ENCODE measurements around the gene TAOK2.

TAOK2 gene

GRCh38 chr16:29961127-29961478 lies 12.6 kb upstream of the TAOK2 start:
- Histone ChIP-seq H3K9me2 (ENCODE audit: low read depth, low read length) (no peaks in the 10 kb centered on the region), H3K4me2 (ENCODE audit: low read length) (peak overlapping the region; percentile 89), H4K20me1 (ENCODE audit: insufficient read depth, low read length) (no peaks in the 10 kb centered on the region), H3K4me1 (ENCODE audit: insufficient read depth, low read length, severe bottlenecking) (peaks cover 15% of the 10 kb centered on the region), H3F3A (ENCODE audit: insufficient read depth, low read length) (0 out of 2 replicates have a peak, but pooled peaks cover 2% of the 10 kb centered on the region), H3K79me2 (ENCODE audit: insufficient read depth, low read length) (no peaks in the 10 kb centered on the region), H3K27ac (ENCODE audit: low read depth, low read length, poor library complexity, severe bottlenecking) (no peak overlapping the region), H3K9ac (ENCODE audit: low read length) (peak overlapping the region; percentile 77), H3K9me3 (ENCODE audit: low read length) (no peaks in the 10 kb centered on the region), H3K27me3 (ENCODE audit: insufficient read depth, low read length) (no peaks in the 10 kb centered on the region), H2AFZ (ENCODE audit: low read length) (peak overlapping the region; percentile 70; the same call in 1 of the 2 replicates), H3K4me3 (ENCODE audit: low read depth, low read length, poor library complexity, severe bottlenecking) (peak overlapping the region; percentile 67), H3K36me3 (ENCODE audit: insufficient read depth, low read length) (no peaks in the 10 kb centered on the region)
- TF ChIP-seq EZH2 (IDR thresholded peaks at IDR 0.05; ENCODE audit: borderline replicate concordance, low read length) = no peak
- TF ChIP-seq CTCF (IDR thresholded peaks at IDR 0.05; ENCODE audit: low read length) = no peak

GRCh38 chr16:29961479-29962343 lies 12.0 kb upstream of the TAOK2 start, which contains the start of gene TMEM219:
Gene TMEM219, plus strand, starts transcription at chr16:29962079. Its CDS starts 1,065 bp downstream, at chr16:29963144.
- no peaks in the 10 kb centered on the region for H4K20me1 ChIP-seq (ENCODE audit: insufficient read depth, low read length)
- no peaks in the 10 kb centered on the region for H3K9me3 ChIP-seq (ENCODE audit: low read length)
- H3K9ac ChIP-seq (ENCODE audit: low read length) = peak within 1 kb of the TSS; percentile 77
- H3K79me2 ChIP-seq (ENCODE audit: insufficient read depth, low read length) = no peaks in the 10 kb centered on the region
- peak within 1 kb of the TSS; percentile 70; the same call in 1 of the 2 replicates for H2AFZ ChIP-seq (ENCODE audit: low read length)
- H3K4me3 ChIP-seq (ENCODE audit: low read depth, low read length, poor library complexity, severe bottlenecking) = peak within 1 kb of the TSS; percentile 67
- TF ChIP-seq CTCF (IDR thresholded peaks at IDR 0.05; ENCODE audit: low read length) (peak; percentile 23; the same call in 1 of the 2 replicates), EZH2 (IDR thresholded peaks at IDR 0.05; ENCODE audit: borderline replicate concordance, low read length) (no peak)
- peak within 1 kb of the TSS; percentile 89 for H3K4me2 ChIP-seq (ENCODE audit: low read length)
- no peaks in the 10 kb centered on the region for H3K9me2 ChIP-seq (ENCODE audit: low read depth, low read length)
- no peaks in the 10 kb centered on the region for H3K36me3 ChIP-seq (ENCODE audit: insufficient read depth, low read length)
- H3F3A ChIP-seq (ENCODE audit: insufficient read depth, low read length) = no peaks in the 10 kb centered on the region
- no peaks in the 10 kb centered on the region for H3K27me3 ChIP-seq (ENCODE audit: insufficient read depth, low read length)
- H3K27ac ChIP-seq (ENCODE audit: low read depth, low read length, poor library complexity, severe bottlenecking) = peak within 1 kb of the TSS; percentile 15
- peaks cover 15% of the 10 kb centered on the region for H3K4me1 ChIP-seq (ENCODE audit: insufficient read depth, low read length, severe bottlenecking)

GRCh38 chr16:29962344-29962994 lies 11.2 kb upstream of the TAOK2 start:
- no peaks in the 10 kb centered on the region for H3K79me2 ChIP-seq (ENCODE audit: insufficient read depth, low read length)
- peak overlapping the region; percentile 11 for H3K27ac ChIP-seq (ENCODE audit: low read depth, low read length, poor library complexity, severe bottlenecking)
- no peaks in the 10 kb centered on the region for H3K27me3 ChIP-seq (ENCODE audit: insufficient read depth, low read length)
- no peaks in the 10 kb centered on the region for H4K20me1 ChIP-seq (ENCODE audit: insufficient read depth, low read length)
- H3K4me3 ChIP-seq (ENCODE audit: low read depth, low read length, poor library complexity, severe bottlenecking) = peak overlapping the region; percentile 67
- TF ChIP-seq EZH2 (IDR thresholded peaks at IDR 0.05; ENCODE audit: borderline replicate concordance, low read length) (no peak), CTCF (IDR thresholded peaks at IDR 0.05; ENCODE audit: low read length) (no peak)
- H3F3A ChIP-seq (ENCODE audit: insufficient read depth, low read length) = no peaks in the 10 kb centered on the region
- no peak overlapping the region for H2AFZ ChIP-seq (ENCODE audit: low read length)
- no peaks in the 10 kb centered on the region for H3K9me3 ChIP-seq (ENCODE audit: low read length)
- H3K4me2 ChIP-seq (ENCODE audit: low read length) = peak overlapping the region; percentile 89
- H3K36me3 ChIP-seq (ENCODE audit: insufficient read depth, low read length) = no peaks in the 10 kb centered on the region
- no peaks in the 10 kb centered on the region for H3K9me2 ChIP-seq (ENCODE audit: low read depth, low read length)
- H3K9ac ChIP-seq (ENCODE audit: low read length) = peak overlapping the region; percentile 77
- H3K4me1 ChIP-seq (ENCODE audit: insufficient read depth, low read length, severe bottlenecking) = peaks cover 15% of the 10 kb centered on the region

All from OCI-LY1 (cell line).